DMS 273 treated with DMSO at 0.1 percent for 48 hours (cell line): ENCODE data around the gene HIBADH.

Experiments used
- DNase-seq: peaks from one replicate; lab custom pipeline; 2025; lab: John Stamatoyannopoulos, UW

HIBADH gene

DNA sequence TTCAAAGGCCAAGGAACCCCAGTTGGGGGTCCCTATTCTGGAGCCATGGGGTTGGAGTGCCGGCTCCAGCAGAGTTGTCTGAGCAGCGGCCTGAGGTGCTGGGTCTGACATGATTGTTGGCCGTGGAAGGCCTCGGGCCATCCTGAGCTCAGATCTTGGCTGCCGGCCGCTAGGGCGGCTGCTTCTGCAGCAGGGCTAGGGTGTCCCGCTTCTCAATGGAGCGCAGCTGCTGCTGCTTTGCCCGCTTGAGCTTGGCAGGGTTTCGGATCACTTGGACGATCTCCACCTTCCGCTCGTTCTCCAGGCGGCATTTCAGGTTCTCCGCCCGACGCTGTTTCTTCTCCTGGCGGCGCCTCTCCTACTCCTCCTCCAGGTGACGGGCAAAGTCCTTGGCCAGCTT, 171.1 kb downstream of the HIBADH start:
- DNase-seq: peak; percentile 55

- no peak for DNase-seq
Measured at GRCh38 chr7:27487509-27487908, 175.2 kb downstream of the HIBADH start.

DNA sequence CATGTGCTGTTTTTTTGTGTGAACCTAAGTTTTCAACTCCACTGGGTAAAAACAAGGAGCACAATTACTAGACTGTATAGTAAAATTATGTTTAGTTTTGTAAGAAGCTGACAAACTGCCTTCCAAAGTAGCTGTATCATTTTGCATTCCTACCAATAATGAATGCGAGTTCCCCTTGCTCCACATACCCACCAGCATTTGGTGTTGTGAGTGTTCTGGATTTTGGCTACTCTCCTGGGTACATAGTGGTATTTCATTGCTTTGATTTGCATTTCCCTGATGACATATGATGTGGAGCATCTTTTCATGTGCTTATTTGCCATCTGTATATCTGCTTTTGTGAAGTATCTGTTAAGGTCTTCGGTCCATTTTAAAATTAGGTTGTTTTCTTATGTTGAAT, 178.2 kb downstream of the HIBADH start:
- DNase-seq: no peak

DNA sequence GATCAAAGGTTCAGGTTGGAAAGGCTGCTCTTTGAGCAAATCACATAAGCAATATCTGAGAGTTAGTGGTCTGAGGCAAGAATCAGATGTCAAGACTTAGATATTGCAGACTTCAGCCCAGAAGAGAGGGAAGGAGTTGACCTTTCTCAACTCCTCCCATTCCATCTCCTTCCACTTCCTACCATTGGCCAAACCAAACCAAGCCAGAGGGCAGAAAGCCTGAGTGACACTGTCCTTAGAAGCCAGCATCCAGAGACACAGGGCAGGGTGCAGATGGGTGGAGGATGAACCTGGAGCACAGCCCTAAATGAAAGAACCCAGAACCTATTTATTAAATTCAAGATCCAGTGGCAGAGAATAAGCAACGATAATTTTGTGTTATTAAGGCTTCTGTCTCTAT, 180.5 kb downstream of the HIBADH start:
- DNase-seq: no peak

DNA sequence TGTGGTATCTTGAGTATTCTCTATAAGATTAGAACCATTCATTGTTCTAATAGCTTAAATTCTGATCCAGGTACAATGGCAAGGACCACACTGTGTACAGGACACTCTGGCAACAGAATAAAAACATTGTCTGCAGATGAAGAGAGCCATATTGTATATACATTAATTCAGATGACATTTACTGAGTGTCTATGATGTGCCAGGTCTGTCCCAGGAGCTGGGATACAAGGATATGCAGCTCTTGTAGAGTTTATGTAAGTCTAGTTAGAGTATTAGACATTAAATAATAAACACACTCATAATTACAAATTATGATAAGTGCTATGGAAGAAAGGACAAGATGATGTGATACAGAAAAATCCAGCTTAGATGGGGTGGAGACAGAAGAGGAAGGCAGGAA, 184.1 kb downstream of the HIBADH start:
- DNase-seq: no peak

DNA sequence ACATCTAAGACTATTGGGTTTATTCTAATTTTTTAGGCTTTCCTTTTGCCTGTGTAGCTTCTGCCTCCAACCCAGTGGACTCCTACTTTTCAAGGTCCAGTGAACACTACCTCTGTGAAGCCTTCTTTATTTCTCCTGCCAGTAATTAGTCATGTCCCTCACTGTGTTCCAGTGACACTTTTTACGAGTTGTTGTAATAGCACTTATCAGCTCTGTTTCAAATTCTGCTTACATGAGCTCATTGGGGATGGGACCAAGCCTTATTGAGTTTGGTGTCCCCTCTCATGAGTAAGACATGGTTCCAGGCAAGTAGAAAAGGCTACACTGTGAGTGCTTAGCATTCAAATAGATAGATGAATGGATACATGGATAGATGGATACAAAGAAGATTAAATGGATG, 184.6 kb downstream of the HIBADH start:
- DNase-seq: no peak

GRCh38 chr7:27476493-27476892, 186.2 kb downstream of the HIBADH start:
- no peak for DNase-seq
